OCI-LY1 (cell line): ENCODE measurements around the gene EHD2.

Source experiments
- H2AFZ ChIP-seq: fragments of 200-600 bp; sonication (generic), shearing (Covaris generic); 2 replicates; pipeline ENCODE4 v1.6.0; 2014; ENCODE audit warnings: antibody characterized with exemption, mild to moderate bottlenecking, low read length
- H3F3A ChIP-seq: fragments of 200-600 bp; sonication (generic), shearing (Covaris generic); 2 replicates; pipeline ENCODE4 v1.6.0; 2014; ENCODE audit warnings: mild to moderate bottlenecking, antibody characterized with exemption, low read length, moderate library complexity; ENCODE audit not compliant: insufficient read depth
- H3K27ac ChIP-seq: fragments of 200-600 bp; sonication (generic); 2 replicates; pipeline ENCODE4 v1.5.1; 2014; ENCODE audit warnings: low read length, mixed run types, mild to moderate bottlenecking, low read depth; ENCODE audit not compliant: poor library complexity, severe bottlenecking
- H3K27me3 ChIP-seq: fragments of 200-600 bp; sonication (generic); 2 replicates; pipeline ENCODE4 v1.6.0; 2014; ENCODE audit warnings: antibody characterized with exemption, mild to moderate bottlenecking, low read length, moderate library complexity; ENCODE audit not compliant: insufficient read depth
- H3K36me3 ChIP-seq: fragments of 200-600 bp; sonication (generic); 2 replicates; pipeline ENCODE4 v1.6.1; 2014; ENCODE audit warnings: mild to moderate bottlenecking, antibody characterized with exemption, low read length, moderate library complexity, mixed read lengths; ENCODE audit not compliant: insufficient read depth
- H3K4me1 ChIP-seq: fragments of 200-600 bp; sonication (generic); 2 replicates; pipeline ENCODE4 v1.5.1; 2014; ENCODE audit warnings: mild to moderate bottlenecking, low read length, moderate library complexity; ENCODE audit not compliant: insufficient read depth, severe bottlenecking
- H3K4me2 ChIP-seq: fragments of 200-600 bp; sonication (generic), shearing (Covaris generic); 2 replicates; pipeline ENCODE4 v1.6.1; 2014; ENCODE audit warnings: low read length
- H3K4me3 ChIP-seq: fragments of 200-600 bp; sonication (generic); 2 replicates; pipeline ENCODE4 v1.5.1; 2014; ENCODE audit warnings: low read length, low read depth, mild to moderate bottlenecking, mixed read lengths; ENCODE audit not compliant: poor library complexity, severe bottlenecking
- H3K79me2 ChIP-seq: fragments of 200-600 bp; shearing (Covaris generic); 2 replicates; pipeline ENCODE4 v1.6.1; 2016; ENCODE audit warnings: mixed run types, low read length, mixed read lengths; ENCODE audit not compliant: insufficient read depth
- H3K9ac ChIP-seq: fragments of 200-600 bp; sonication (generic), shearing (Covaris generic); 2 replicates; pipeline ENCODE4 v1.6.1; 2014; ENCODE audit warnings: mild to moderate bottlenecking, low read length, mixed read lengths
- H3K9me2 ChIP-seq: fragments of 200-600 bp; sonication (generic), shearing (Covaris generic); 2 replicates; pipeline ENCODE4 v1.6.1; 2014; ENCODE audit warnings: low read depth, mild to moderate bottlenecking, low read length, mixed read lengths
- H3K9me3 ChIP-seq: fragments of 200-600 bp; shearing (Covaris generic); 2 replicates; pipeline ENCODE4 v1.6.1; 2014; ENCODE audit warnings: low read length, mixed read lengths
- H4K20me1 ChIP-seq: fragments of 200-600 bp; sonication (generic), shearing (Covaris generic); 2 replicates; pipeline ENCODE4 v1.6.0; 2016; ENCODE audit warnings: mild to moderate bottlenecking, low read length; ENCODE audit not compliant: insufficient read depth
- EZH2 ChIP-seq: fragments of 200-600 bp; sonication (generic), shearing (Covaris generic); IDR thresholded peaks from 2 replicates; pipeline ENCODE4 v1.8.0; 2017; ENCODE audit warnings: borderline replicate concordance, mixed run types, mild to moderate bottlenecking, antibody characterized with exemption, low read length, moderate library complexity, mixed read lengths
- TF ChIP-seq, protein P1 (sequence below): fragments of 200-600 bp; sonication (generic), shearing (Covaris generic); IDR thresholded peaks from 2 replicates; pipeline ENCODE4 v1.5.1; 2017; ENCODE audit warnings: mild to moderate bottlenecking, antibody characterized with exemption, low read length, moderate library complexity, mixed read lengths

The EHD2 gene

DNA sequence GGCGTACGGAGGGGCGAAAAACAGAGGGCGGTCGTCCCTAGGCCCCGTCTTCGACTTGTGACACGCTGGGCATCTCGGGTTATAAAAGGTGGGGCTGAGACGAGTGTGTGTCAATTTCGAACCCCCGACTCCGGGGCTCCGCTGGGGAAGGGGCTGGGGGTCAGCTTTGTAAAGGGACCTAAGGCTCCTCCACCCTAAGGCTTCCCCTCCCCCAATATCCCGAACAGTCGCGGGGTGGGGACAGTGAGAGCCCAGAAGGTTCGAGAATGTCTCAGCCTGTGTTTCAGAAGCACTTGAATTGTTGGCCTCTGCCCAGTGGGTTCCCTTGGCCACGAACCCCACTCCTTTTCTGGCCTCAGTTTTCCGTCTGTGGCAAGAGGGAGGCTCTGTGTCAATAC lies 65.7 kb downstream of the EHD2 start:
- H3K9ac ChIP-seq: peak overlapping the region; percentile 82
- no peak overlapping the region for H2AFZ ChIP-seq
- peaks cover 12% of the 10 kb centered on the region for H3K4me1 ChIP-seq
- H3F3A ChIP-seq: no peaks in the 10 kb centered on the region
- no peaks in the 10 kb centered on the region for H3K79me2 ChIP-seq
- H3K27ac ChIP-seq: no peak overlapping the region
- no peaks in the 10 kb centered on the region for H3K27me3 ChIP-seq
- no peak for TF ChIP-seq EZH2
- TF ChIP-seq, protein P1, sequence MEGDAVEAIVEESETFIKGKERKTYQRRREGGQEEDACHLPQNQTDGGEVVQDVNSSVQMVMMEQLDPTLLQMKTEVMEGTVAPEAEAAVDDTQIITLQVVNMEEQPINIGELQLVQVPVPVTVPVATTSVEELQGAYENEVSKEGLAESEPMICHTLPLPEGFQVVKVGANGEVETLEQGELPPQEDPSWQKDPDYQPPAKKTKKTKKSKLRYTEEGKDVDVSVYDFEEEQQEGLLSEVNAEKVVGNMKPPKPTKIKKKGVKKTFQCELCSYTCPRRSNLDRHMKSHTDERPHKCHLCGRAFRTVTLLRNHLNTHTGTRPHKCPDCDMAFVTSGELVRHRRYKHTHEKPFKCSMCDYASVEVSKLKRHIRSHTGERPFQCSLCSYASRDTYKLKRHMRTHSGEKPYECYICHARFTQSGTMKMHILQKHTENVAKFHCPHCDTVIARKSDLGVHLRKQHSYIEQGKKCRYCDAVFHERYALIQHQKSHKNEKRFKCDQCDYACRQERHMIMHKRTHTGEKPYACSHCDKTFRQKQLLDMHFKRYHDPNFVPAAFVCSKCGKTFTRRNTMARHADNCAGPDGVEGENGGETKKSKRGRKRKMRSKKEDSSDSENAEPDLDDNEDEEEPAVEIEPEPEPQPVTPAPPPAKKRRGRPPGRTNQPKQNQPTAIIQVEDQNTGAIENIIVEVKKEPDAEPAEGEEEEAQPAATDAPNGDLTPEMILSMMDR: no peak
- no peaks in the 10 kb centered on the region for H3K9me3 ChIP-seq
- H3K36me3 ChIP-seq: peaks cover 15% of the 10 kb centered on the region; the same call in 1 of the 2 replicates
- H3K4me3 ChIP-seq: peak overlapping the region; percentile 83
- H3K4me2 ChIP-seq: peak overlapping the region; percentile 85
- no peaks in the 10 kb centered on the region for H3K9me2 ChIP-seq
- no peaks in the 10 kb centered on the region for H4K20me1 ChIP-seq

DNA sequence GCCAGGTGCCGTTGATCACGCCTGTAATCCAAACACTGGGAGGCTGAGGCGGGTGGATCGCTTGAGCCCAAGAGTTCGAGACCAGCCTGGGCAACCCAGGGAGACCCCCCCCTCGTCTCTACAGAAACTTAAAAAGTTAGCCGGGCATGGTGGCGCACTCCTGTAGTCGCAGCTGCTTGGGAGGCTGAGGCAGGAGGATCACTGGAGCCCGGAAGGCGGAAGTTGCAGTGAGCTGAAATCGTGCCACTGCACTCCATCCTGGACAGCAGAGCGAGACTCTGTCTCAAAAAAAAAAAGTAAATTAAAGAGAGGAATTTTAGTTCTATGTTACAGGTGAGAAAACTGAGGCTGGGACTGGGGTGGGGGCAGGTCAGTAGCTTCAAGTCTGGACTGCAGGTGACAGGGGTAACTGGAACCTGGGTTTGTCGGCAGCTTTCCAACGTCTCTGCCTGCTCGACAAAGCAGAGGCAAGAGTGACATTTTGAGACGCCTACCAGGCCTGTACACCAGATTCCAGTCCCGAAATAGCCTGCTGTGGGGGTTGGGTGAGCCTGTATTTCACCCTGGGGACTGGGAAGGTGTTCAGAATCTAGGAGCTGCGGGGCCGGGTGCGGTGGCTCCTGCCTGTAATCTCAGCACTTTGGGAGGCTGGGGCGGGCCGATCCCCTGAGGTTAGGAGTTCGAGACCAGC lies 66.4 kb downstream of the EHD2 start:
- Histone ChIP-seq H3K36me3 (peaks cover 15% of the 10 kb centered on the region), H3K27me3 (no peaks in the 10 kb centered on the region), H3K4me3 (peak overlapping the region; percentile 83), H3K4me1 (peaks cover 12% of the 10 kb centered on the region), H3K9ac (peak overlapping the region; percentile 82; the same call in 1 of the 2 replicates), H3K79me2 (no peaks in the 10 kb centered on the region), H3F3A (no peaks in the 10 kb centered on the region), H3K4me2 (peak overlapping the region; percentile 85), H2AFZ (no peak overlapping the region), H3K9me2 (no peaks in the 10 kb centered on the region), H4K20me1 (no peaks in the 10 kb centered on the region), H3K27ac (no peak overlapping the region), H3K9me3 (no peaks in the 10 kb centered on the region)
- TF ChIP-seq, protein P1: no peak
- TF ChIP-seq EZH2: no peak

DNA sequence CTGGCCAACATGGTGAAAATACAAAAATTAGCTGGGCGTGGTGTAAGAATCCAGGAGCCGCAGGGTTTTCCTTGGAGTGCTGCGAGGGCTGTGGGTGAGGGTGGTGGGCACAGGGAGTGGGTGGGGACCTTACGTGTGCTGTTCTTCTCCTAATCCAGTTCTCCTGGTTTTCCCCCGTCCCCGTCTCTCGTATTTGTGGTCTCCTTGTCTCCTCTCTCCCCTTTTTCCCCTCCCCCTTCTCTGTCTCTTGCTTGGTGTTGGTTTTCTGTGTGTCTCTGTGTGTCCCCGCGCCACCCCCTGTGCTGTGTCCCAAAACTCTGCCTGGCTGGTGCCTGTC lies 67.0 kb downstream of the EHD2 start:
- no peaks in the 10 kb centered on the region for H3K9me3 ChIP-seq
- H3K79me2 ChIP-seq: no peaks in the 10 kb centered on the region
- TF ChIP-seq EZH2: no peak
- TF ChIP-seq, protein P1: no peak
- H3K27ac ChIP-seq: no peak overlapping the region
- no peaks in the 10 kb centered on the region for H3K27me3 ChIP-seq
- no peaks in the 10 kb centered on the region for H4K20me1 ChIP-seq
- H3K4me3 ChIP-seq: peak overlapping the region; percentile 83
- H3K9ac ChIP-seq: no peak overlapping the region
- H3K36me3 ChIP-seq: peaks cover 15% of the 10 kb centered on the region
- peak overlapping the region; percentile 85; the same call in 1 of the 2 replicates for H3K4me2 ChIP-seq
- H3K9me2 ChIP-seq: no peaks in the 10 kb centered on the region
- H2AFZ ChIP-seq: no peak overlapping the region
- no peaks in the 10 kb centered on the region for H3F3A ChIP-seq
- peaks cover 12% of the 10 kb centered on the region for H3K4me1 ChIP-seq
